GM23248 (cell line): ENCODE measurements around the gene FADS1.

Experiments
- EZH2 ChIP-seq: fragments of 200-600 bp; sonication (generic); IDR thresholded peaks from 2 replicates; pipeline ENCODE4 v1.6.1; 2018; ENCODE audit warnings: antibody characterized with exemption, mild to moderate bottlenecking; ENCODE audit not compliant: insufficient read depth, poor library complexity, severe bottlenecking
- EZH2phosphoT487 ChIP-seq: fragments of 200-600 bp; sonication (generic); IDR thresholded peaks from 2 replicates; pipeline ENCODE4 v1.6.1; 2018; ENCODE audit warnings: antibody characterized with exemption, moderate library complexity, mild to moderate bottlenecking, low read depth; ENCODE audit not compliant: insufficient read depth

DNA sequence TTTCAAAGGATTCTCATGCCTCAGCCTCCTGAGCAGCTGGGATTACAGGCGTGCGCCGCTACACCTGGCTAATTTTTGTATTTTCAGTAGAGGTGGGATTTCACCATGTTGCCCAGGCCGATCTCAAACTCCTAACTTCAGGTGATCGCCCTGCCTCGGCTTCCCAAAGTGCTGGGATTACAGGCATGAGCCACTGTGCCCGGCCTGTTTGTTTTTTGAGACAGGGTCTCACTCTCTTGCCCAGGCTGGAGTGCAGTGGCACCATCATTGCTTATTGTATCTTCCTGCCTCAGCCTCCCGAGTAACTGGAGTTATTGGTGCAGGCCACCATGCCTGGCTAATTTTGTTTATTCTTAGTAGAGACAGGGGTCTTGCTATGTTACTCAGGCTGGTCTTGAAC is 19.4 kb upstream of the FADS1 start:
- TF ChIP-seq EZH2 = no peak
- TF ChIP-seq EZH2phosphoT487 = no peak
